Measurements from ENCODE around the gene KRTAP20-1. TPM values are rescaled to one million over a fixed set of nuclear protein-coding genes. Genes with fewer than 3 reads are reported as not detected.

KRTAP20-1 gene, protein sequence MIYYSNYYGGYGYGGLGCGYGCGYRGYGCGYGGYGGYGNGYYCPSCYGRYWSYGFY
- total RNA-seq = not detected in 2 replicates

DNA sequence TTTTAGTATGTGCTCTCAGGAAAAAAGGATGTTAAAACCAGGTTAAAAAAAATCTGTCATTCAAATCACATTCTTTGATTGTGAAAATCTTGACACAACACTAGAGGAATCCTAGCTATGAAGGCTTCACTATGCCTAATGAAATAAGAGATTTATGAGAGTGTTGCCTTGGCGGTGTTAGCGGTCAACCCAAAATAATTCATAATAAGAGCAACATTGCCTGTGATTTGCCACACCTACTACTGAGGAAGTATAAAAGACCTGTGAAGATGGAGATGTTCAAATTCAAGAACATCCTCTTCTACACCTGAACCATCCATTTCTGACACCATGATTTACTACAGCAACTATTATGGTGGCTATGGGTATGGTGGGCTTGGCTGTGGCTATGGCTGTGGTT, at the start of gene KRTAP20-1:
KRTAP20-1 (plus strand) TSS at position 301 of the 400 bp plus-strand sequence; CDS start at position 331, 30 bp downstream.

GRCh38 chr21:30590297-30590696, 25.9 kb upstream of the KRTAP20-1 start, which contains the start of gene KRTAP22-2:
Gene KRTAP22-2 (minus strand): TSS chr21:30590397.

DNA sequence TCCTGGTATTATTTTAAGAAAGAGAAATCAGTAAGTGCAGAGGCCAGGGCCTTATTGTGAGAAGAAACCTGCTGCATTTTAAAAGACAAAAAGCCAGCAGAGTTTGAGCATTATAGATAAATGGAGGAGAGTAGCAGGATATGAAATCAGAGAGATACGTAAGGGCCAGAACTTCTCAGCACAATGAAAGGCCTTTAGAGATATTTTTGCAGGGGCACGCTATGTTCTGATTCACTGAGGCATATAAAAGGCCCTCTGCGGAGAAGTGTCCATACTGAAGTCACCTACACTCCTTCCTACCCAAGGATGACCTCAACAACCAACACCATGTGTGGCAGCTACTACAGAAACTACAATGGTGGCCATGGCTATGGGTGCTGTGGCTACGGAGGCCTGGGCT, 24.1 kb upstream of the KRTAP20-1 start, which contains the start of gene KRTAP6-3:
KRTAP6-3 (plus strand) TSS at position 301 of the 400 bp plus-strand sequence; CDS start at position 307, 6 bp downstream.

DNA sequence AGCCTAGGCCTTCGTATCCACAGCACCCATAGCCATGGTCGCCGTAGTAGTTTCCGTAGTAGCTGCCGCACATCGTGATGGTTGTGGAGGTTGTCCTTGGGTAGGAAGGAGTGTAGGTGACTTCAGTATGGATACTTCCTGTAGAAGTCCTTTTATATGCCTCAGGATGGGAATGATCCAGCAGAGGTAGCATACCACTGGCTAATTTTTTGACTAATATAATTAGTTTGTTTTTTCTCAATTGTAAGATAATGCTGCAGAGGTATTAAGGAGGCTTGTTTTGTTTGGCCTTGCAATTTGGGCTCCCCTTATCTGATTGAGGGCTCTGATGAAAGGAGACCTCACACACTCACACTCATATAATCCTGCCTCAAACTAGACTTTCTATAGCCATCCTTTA, 17.4 kb upstream of the KRTAP20-1 start, which contains the start of gene KRTAP6-2:
KRTAP6-2 (minus strand) TSS at position 101 of the 400 bp plus-strand sequence; CDS start at position 73, 28 bp downstream.

DNA sequence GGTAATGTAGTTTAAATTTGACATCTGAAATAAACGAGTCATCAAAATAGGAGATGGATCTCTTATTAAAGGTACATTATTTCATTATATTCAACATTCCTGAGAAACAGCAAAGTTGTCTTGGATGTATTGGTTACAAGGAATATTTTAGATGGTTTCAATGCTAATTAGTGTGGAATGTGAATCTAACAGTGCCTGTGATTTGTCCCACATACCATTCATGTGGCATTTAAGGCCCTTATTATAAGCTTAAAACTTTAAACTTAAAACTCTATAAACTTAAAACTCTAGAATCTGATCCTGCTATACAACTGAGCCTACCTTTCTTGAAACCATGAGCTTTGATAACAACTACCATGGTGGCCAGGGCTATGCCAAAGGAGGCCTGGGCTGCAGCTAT, 15.4 kb upstream of the KRTAP20-1 start, which contains the start of gene KRTAP22-1:
KRTAP22-1 (plus strand) TSS at position 301 of the 400 bp plus-strand sequence.

DNA sequence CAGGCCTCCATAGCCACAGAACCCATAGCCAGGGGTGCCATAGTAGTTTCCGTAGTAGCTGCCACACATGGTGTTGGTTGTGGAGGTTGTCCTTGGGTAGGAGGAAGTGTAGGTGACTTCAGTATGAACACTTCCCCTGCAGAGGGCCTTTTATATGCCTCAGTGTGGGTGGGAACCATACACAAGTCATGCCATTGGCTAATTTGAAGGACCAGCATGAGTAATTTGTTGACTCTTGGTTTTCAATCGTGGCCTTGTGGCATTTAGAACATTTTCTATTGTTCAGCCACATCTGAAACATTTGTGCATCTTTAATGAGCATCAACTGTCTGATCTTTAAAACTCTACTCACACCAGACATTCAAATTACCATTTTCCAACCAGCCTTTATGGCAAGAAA, 2.4 kb upstream of the KRTAP20-1 start, which contains the start of gene KRTAP6-1:
KRTAP6-1 (minus strand) TSS at position 95 of the 400 bp plus-strand sequence; CDS start at position 69, 26 bp downstream.

DNA sequence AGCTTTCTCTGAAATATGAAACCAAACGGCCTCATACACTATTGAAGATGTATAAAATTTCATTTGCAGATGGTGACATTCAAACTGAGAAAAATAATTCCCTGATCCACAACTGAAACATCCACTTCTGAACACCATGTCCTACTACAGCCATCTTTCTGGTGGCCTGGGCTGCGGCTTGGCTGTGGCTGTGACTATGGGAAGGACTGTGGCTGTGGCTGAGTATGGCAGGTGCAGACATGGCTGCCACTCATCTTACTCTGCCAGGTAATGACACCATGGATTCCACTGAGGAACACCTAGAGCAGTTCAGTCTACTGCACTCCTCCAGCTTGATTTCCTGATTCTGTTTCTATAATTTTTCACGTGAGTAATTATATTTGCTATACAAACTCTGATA, 4.3 kb downstream of the KRTAP20-1 start, which contains the start of gene KRTAP20-4:
KRTAP20-4 (plus strand) TSS at position 106 of the 400 bp plus-strand sequence.

DNA sequence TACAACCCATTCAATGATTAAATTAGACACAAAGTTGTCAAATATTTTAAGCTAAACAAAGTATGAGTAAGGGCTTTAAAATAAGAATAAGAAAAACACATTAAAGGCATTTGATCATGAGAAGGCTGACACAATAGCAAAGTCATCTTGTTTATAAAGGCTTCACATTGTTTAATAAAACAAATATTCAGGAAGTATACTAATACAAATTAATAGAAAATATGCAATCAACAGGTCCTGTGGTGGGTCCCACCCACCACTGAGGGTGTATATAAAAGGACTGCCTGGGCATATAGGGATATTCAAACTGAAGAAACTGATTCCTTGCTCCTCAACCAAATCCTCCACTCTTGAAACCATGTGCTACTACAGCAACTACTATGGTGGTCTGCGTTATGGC, 18.7 kb downstream of the KRTAP20-1 start, which contains the start of gene KRTAP20-2:
KRTAP20-2 (plus strand) TSS at position 301 of the 400 bp plus-strand sequence; CDS start at position 359, 58 bp downstream.

DNA sequence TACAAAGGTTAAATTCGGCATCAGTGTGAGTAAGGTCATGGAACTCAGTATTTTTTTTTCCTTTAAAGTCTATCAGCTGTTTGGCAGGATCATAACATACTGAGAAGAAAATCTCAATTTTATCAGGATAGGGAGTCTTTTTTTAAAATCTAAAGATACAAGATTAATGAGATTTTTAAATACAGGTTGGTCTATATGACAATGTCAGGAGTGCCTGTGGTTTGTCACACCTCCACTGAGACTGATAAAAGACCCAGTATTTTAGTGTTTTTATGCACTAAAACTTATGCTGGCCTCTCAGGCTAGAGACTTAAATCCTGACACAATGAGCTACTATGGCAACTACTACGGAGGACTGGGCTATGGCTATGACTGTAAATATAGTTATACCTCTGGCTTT, 26.3 kb downstream of the KRTAP20-1 start, which contains the start of gene KRTAP20-3:
KRTAP20-3 (plus strand) TSS at position 301 of the 400 bp plus-strand sequence.

Other genes with a start within 250 kb of the KRTAP20-1 start
- not detected in 2 replicates for gene KRTAP13-2, start 244.2 kb upstream of the KRTAP20-1 start, total RNA-seq
- not detected in 2 replicates for gene KRTAP13-1, start 220.4 kb upstream of the KRTAP20-1 start, total RNA-seq
- gene KRTAP13-3, start 190.5 kb upstream of the KRTAP20-1 start, total RNA-seq = not detected in 2 replicates
- gene KRTAP13-4, start 186.2 kb upstream of the KRTAP20-1 start, total RNA-seq = not detected in 2 replicates
- not detected in 2 replicates for gene KRTAP15-1, start 176.2 kb upstream of the KRTAP20-1 start, total RNA-seq
- not detected in 2 replicates for gene KRTAP19-1, start 136.1 kb upstream of the KRTAP20-1 start, total RNA-seq
- not detected in 2 replicates for gene KRTAP19-2, start 129.0 kb upstream of the KRTAP20-1 start, total RNA-seq
- not detected in 2 replicates for gene KRTAP19-3, start 124.4 kb upstream of the KRTAP20-1 start, total RNA-seq
- gene KRTAP19-4, start 119.3 kb upstream of the KRTAP20-1 start, total RNA-seq = not detected in 2 replicates
- gene KRTAP19-5, start 114.3 kb upstream of the KRTAP20-1 start, total RNA-seq = not detected in 2 replicates
- not detected in 2 replicates for gene KRTAP19-6, start 74.6 kb upstream of the KRTAP20-1 start, total RNA-seq
- not detected in 2 replicates for gene KRTAP19-7, start 55.1 kb upstream of the KRTAP20-1 start, total RNA-seq
- not detected in 2 replicates for gene KRTAP22-2, start 26.0 kb upstream of the KRTAP20-1 start, total RNA-seq
- gene KRTAP6-3, start 24.0 kb upstream of the KRTAP20-1 start, total RNA-seq = not detected in 2 replicates
- not detected in 2 replicates for gene KRTAP6-2, start 17.5 kb upstream of the KRTAP20-1 start, total RNA-seq
- not detected in 2 replicates for gene KRTAP22-1, start 15.3 kb upstream of the KRTAP20-1 start, total RNA-seq
- gene KRTAP6-1, start 2.5 kb upstream of the KRTAP20-1 start, total RNA-seq = not detected in 2 replicates
- not detected in 2 replicates for gene KRTAP20-4, start 4.2 kb downstream of the KRTAP20-1 start, total RNA-seq
- not detected in 2 replicates for gene KRTAP20-2, start 18.8 kb downstream of the KRTAP20-1 start, total RNA-seq
- not detected in 2 replicates for gene KRTAP20-3, start 26.4 kb downstream of the KRTAP20-1 start, total RNA-seq
- not detected in 2 replicates for gene KRTAP21-3, start 102.4 kb downstream of the KRTAP20-1 start, total RNA-seq
- gene KRTAP21-2, start 130.8 kb downstream of the KRTAP20-1 start, total RNA-seq = not detected in 2 replicates
- not detected in 2 replicates for gene KRTAP21-1, start 139.0 kb downstream of the KRTAP20-1 start, total RNA-seq
- gene KRTAP8-1, start 196.8 kb downstream of the KRTAP20-1 start, total RNA-seq = not detected in 2 replicates
- gene KRTAP7-1, start 213.3 kb downstream of the KRTAP20-1 start, total RNA-seq = not detected in 2 replicates